Measurements from ENCODE around the gene MYBPHL.

The MYBPHL gene

GRCh38 chr1:109279615-109280278 lies 27.1 kb downstream of the MYBPHL start:
- no peak for DNase-seq

GRCh38 chr1:109277434-109278204 lies 29.2 kb downstream of the MYBPHL start:
- DNase-seq: peak; percentile 72

GRCh38 chr1:109275706-109276345 lies 31.0 kb downstream of the MYBPHL start:
- no peak for DNase-seq

GRCh38 chr1:109274533-109275476 lies 32.0 kb downstream of the MYBPHL start:
- DNase-seq: peak; percentile 70

GRCh38 chr1:109273570-109274288 lies 33.1 kb downstream of the MYBPHL start:
- no peak for DNase-seq

GRCh38 chr1:109272831-109273547 lies 33.8 kb downstream of the MYBPHL start:
- no peak for DNase-seq

- no peak for DNase-seq
Observed at GRCh38 chr1:109272021-109272799, 34.6 kb downstream of the MYBPHL start.

- no peak for DNase-seq
Observed at GRCh38 chr1:109271458-109271857, 35.4 kb downstream of the MYBPHL start.

GRCh38 chr1:109270623-109271317 lies 36.0 kb downstream of the MYBPHL start:
- no peak for DNase-seq

GRCh38 chr1:109269981-109270622 lies 36.7 kb downstream of the MYBPHL start:
- no peak for DNase-seq

GRCh38 chr1:109269212-109269980 lies 37.4 kb downstream of the MYBPHL start:
- no peak for DNase-seq

GRCh38 chr1:109268431-109269211 lies 38.2 kb downstream of the MYBPHL start:
- DNase-seq: no peak

GRCh38 chr1:109267743-109268300 lies 39.0 kb downstream of the MYBPHL start:
- DNase-seq: no peak

- DNase-seq: no peak
Observed at GRCh38 chr1:109266965-109267364, 39.8 kb downstream of the MYBPHL start.

- DNase-seq: no peak
Observed at GRCh38 chr1:109265741-109266330, 41.0 kb downstream of the MYBPHL start.

- DNase-seq: no peak
Observed at GRCh38 chr1:109265016-109265415, 41.8 kb downstream of the MYBPHL start.

- DNase-seq: no peak
Observed at GRCh38 chr1:109264379-109264755, 42.4 kb downstream of the MYBPHL start.
